ENCODE measurements around the gene TBCD.

The TBCD gene

DNA sequence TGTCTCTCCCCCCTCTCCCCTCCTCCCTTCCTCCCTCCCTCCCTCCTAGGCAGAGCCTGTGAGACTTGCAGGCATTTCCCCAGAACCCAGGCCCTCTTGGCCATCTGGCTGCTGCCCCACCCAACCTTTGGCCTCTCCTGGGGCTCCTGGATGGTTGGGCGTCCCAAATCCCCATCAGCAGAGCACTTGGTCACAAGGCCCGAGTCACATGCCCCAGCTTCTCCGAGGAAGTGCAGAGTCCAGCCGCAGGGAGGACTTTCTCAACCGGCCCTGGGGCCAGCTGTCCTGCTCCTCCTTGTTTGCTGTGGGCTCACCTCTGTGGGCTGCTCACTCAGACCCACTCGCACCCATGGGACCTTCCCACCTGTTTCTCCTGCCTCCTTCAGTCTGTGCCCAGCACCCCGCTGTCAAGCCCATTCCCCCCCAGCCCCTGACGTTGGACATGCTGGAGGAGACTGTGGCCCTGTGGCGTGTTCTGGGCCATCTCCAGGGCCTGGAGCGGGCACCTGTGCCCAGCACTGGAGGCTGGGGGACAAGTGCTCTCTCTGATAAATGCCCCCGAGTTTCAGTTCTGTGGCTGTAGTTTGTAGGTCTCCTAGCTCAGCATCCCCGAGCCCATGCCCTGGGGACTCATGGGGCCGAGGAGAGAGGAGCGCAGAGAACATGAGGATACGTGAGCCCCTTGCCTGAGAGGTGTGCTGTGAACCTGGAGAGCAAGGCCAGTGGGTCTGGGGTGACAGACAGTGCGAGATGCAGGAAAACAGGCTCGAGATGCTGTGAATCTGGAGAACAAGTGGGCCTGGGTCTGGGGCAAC lies 130.2 kb downstream of the TBCD start:
- H3K27ac ChIP-seq (ENCODE audit: low read length), result no peak overlapping the region
- no peak overlapping the region for H3K4me3 ChIP-seq (ENCODE audit: low read length)
- H3K9me3 ChIP-seq (ENCODE audit: insufficient read depth, low read length), result no peaks in the 10 kb centered on the region
- 0 out of 2 replicates have a peak, but pooled peaks cover under 1% of the 10 kb centered on the region for H3K4me1 ChIP-seq (ENCODE audit: low read length)
- TF ChIP-seq, protein P1, sequence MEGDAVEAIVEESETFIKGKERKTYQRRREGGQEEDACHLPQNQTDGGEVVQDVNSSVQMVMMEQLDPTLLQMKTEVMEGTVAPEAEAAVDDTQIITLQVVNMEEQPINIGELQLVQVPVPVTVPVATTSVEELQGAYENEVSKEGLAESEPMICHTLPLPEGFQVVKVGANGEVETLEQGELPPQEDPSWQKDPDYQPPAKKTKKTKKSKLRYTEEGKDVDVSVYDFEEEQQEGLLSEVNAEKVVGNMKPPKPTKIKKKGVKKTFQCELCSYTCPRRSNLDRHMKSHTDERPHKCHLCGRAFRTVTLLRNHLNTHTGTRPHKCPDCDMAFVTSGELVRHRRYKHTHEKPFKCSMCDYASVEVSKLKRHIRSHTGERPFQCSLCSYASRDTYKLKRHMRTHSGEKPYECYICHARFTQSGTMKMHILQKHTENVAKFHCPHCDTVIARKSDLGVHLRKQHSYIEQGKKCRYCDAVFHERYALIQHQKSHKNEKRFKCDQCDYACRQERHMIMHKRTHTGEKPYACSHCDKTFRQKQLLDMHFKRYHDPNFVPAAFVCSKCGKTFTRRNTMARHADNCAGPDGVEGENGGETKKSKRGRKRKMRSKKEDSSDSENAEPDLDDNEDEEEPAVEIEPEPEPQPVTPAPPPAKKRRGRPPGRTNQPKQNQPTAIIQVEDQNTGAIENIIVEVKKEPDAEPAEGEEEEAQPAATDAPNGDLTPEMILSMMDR (IDR thresholded peaks at IDR 0.05; ENCODE audit: low read depth, low read length), result no peak
- TF ChIP-seq EZH2phosphoT487 (IDR thresholded peaks at IDR 0.05; ENCODE audit: low read depth), result no peak
- no peaks in the 10 kb centered on the region for H3K36me3 ChIP-seq (replicated peaks; ENCODE audit: low read depth, low read length)
- no peak overlapping the region for H2AFZ ChIP-seq (ENCODE audit: low read depth, low read length)
- H3K4me2 ChIP-seq (ENCODE audit: low read length), result no peak overlapping the region
- peaks cover 9% of the 10 kb centered on the region; the same call in 1 of the 2 replicates for H4K20me1 ChIP-seq (ENCODE audit: insufficient read depth, low read length)
- H3K79me2 ChIP-seq (ENCODE audit: low read length), result no peaks in the 10 kb centered on the region
- no peaks in the 10 kb centered on the region for H3K27me3 ChIP-seq (ENCODE audit: low read depth, low read length)
- H3K9ac ChIP-seq (ENCODE audit: low read length), result no peak overlapping the region

DNA sequence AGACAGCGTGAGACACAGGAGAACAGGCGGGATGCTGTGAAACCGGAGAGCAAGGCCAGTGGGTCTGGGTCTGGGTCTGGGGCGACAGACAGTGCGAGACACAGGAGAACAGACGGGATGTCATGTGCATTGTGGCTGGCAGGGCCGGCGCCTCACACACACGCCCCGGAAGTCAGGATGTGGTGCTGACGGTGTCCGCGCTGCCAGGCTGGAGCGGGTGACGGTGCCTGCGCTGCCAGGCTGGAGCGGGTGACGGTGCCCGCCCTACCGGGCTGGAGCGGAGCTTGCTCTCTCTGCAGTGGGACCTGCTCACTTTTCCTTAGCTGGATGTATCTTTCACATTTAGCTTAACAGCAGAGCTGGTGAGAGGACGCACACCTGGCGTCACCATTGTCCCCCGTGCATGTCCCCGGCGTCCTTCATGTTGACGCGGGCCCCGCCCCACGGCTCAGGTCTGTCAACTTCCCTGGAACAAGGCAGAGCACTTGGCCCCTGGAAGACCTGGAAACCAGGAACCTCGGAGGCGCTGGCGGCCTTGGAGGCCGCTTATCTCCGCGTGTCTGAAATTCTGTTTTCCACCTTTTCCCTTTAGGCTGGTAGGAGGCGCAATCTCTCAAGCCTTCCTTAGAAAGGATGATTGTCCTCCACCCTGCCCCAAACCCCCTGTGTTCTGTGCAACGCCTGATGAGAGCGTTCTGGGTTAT lies 131.0 kb downstream of the TBCD start:
- H3K9me3 ChIP-seq (ENCODE audit: insufficient read depth, low read length), result no peaks in the 10 kb centered on the region
- H4K20me1 ChIP-seq (ENCODE audit: insufficient read depth, low read length), result peaks cover 9% of the 10 kb centered on the region; the same call in 1 of the 2 replicates
- no peak overlapping the region for H3K4me2 ChIP-seq (ENCODE audit: low read length)
- no peak overlapping the region for H3K9ac ChIP-seq (ENCODE audit: low read length)
- no peaks in the 10 kb centered on the region for H3K4me1 ChIP-seq (ENCODE audit: low read length)
- no peak for TF ChIP-seq EZH2phosphoT487 (IDR thresholded peaks at IDR 0.05; ENCODE audit: low read depth)
- TF ChIP-seq, protein P1 (IDR thresholded peaks at IDR 0.05; ENCODE audit: low read depth, low read length), result no peak
- H3K27me3 ChIP-seq (ENCODE audit: low read depth, low read length), result no peaks in the 10 kb centered on the region
- no peaks in the 10 kb centered on the region for H3K79me2 ChIP-seq (ENCODE audit: low read length)
- no peak overlapping the region for H2AFZ ChIP-seq (ENCODE audit: low read depth, low read length)
- H3K27ac ChIP-seq (ENCODE audit: low read length), result no peak overlapping the region
- H3K4me3 ChIP-seq (ENCODE audit: low read length), result no peak overlapping the region
- no peaks in the 10 kb centered on the region for H3K36me3 ChIP-seq (replicated peaks; ENCODE audit: low read depth, low read length)

DNA sequence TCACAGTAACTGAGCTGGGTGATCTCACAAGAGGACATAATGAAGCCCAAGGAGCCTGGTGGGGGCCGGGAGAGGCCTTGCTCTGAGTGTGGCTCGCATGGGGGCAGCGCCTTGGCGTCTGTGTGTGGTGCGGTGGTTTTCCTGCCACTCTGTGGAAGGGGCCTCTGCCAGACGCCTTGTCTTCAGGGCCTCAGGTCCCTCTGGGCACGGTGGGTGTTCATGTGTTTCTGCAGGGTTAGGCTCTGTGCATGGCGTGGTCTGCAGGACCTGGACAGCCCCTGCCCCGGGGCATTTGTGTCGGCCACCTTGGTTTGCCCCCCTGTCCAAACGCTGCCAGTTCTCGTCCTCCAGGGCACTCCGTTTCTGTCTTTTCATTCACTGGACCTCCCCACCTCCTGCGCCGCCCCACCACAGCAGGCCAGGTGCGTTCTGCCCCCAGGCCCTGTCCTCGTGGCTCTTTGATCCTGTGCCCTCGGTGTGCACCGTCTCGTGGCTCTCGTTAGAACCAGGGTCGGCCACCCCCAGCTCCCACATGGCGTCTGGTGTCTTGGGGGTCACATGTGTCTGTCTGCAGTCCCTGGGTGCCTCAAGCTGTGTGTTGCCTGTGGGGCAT lies 131.7 kb downstream of the TBCD start:
- TF ChIP-seq EZH2phosphoT487 (IDR thresholded peaks at IDR 0.05; ENCODE audit: low read depth), result no peak
- TF ChIP-seq, protein P1 (IDR thresholded peaks at IDR 0.05; ENCODE audit: low read depth, low read length), result no peak
- no peaks in the 10 kb centered on the region for H3K36me3 ChIP-seq (replicated peaks; ENCODE audit: low read depth, low read length)
- no peak overlapping the region for H3K27ac ChIP-seq (ENCODE audit: low read length)
- H3K4me2 ChIP-seq (ENCODE audit: low read length), result no peak overlapping the region
- no peak overlapping the region for H3K9ac ChIP-seq (ENCODE audit: low read length)
- no peaks in the 10 kb centered on the region for H3K4me1 ChIP-seq (ENCODE audit: low read length)
- peaks cover 9% of the 10 kb centered on the region; the same call in 1 of the 2 replicates for H4K20me1 ChIP-seq (ENCODE audit: insufficient read depth, low read length)
- no peak overlapping the region for H3K4me3 ChIP-seq (ENCODE audit: low read length)
- H3K9me3 ChIP-seq (ENCODE audit: insufficient read depth, low read length), result no peaks in the 10 kb centered on the region
- H3K79me2 ChIP-seq (ENCODE audit: low read length), result no peaks in the 10 kb centered on the region
- no peaks in the 10 kb centered on the region for H3K27me3 ChIP-seq (ENCODE audit: low read depth, low read length)
- H2AFZ ChIP-seq (ENCODE audit: low read depth, low read length), result no peak overlapping the region

Measured in OCI-LY3 (cell line).